ENCODE data around the gene CES2.
"Not testable (repeated sequence)": the region's sequence is repeated elsewhere in the genome, so short reads cannot be mapped to it uniquely, and the experiment has no call there.

DNA sequence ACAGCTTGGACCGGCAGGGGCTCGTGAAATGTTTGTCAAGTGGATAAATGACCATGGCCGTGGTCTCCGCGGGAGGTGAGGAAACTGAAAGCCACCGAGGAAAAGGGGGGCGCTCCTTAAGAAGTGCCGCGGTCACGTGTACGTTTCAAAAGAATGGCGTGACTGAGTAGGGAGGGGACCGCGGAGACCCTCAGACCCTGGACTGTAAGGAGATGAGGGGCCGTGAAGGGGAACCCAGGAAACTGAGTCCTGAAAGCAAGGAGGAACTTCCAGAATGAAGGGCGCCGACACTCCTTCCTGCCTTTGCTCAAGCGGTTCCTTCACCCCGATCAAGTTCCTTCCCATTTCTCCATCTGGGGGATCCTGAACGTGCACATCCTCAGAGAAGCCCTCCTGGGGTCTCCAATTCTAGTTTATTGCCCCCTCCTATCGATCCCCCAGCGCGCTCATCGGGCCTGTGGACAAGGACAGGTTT lies 440 bp upstream of the CES2 start:
- TF ChIP-seq POLR2AphosphoS5, POLR2A (IDR thresholded peaks at IDR 0.05): not testable (repeated sequence)
- TF ChIP-seq, protein P1, sequence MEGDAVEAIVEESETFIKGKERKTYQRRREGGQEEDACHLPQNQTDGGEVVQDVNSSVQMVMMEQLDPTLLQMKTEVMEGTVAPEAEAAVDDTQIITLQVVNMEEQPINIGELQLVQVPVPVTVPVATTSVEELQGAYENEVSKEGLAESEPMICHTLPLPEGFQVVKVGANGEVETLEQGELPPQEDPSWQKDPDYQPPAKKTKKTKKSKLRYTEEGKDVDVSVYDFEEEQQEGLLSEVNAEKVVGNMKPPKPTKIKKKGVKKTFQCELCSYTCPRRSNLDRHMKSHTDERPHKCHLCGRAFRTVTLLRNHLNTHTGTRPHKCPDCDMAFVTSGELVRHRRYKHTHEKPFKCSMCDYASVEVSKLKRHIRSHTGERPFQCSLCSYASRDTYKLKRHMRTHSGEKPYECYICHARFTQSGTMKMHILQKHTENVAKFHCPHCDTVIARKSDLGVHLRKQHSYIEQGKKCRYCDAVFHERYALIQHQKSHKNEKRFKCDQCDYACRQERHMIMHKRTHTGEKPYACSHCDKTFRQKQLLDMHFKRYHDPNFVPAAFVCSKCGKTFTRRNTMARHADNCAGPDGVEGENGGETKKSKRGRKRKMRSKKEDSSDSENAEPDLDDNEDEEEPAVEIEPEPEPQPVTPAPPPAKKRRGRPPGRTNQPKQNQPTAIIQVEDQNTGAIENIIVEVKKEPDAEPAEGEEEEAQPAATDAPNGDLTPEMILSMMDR (IDR thresholded peaks at IDR 0.05): not testable (repeated sequence)
